ENCODE measurements around the gene TEKT3.

TEKT3 gene

GRCh38 chr17:15257796-15258512 is 83.4 kb downstream of the TEKT3 start:
- Histone ChIP-seq H3K9ac (ENCODE audit: low read depth, low read length) (no peak overlapping the region), H3K9me3 (ENCODE audit: insufficient read depth, low read depth, low read length) (no peaks in the 10 kb centered on the region), H3K4me1 (ENCODE audit: insufficient read depth, low read length) (peaks cover 5% of the 10 kb centered on the region), H3K36me3 (ENCODE audit: insufficient read depth, low read length) (no peaks in the 10 kb centered on the region), H3K27ac (ENCODE audit: low read depth, low read length) (no peak overlapping the region), H3K27me3 (ENCODE audit: insufficient read depth, low read length) (peaks cover 61% of the 10 kb centered on the region), H3K4me3 (ENCODE audit: low read length) (peak overlapping the region; percentile 19; the same call in 1 of the 2 replicates)
- WGBS: 92% methylated on average over 5 of the region's 6 CpGs

- WGBS: 11% methylated on average over 17 of the region's 17 CpGs
- H3K27ac ChIP-seq (ENCODE audit: low read depth, low read length): no peak overlapping the region
- H3K9me3 ChIP-seq (ENCODE audit: insufficient read depth, low read depth, low read length): no peaks in the 10 kb centered on the region
- peaks cover 55% of the 10 kb centered on the region for H3K27me3 ChIP-seq (ENCODE audit: insufficient read depth, low read length)
- peak overlapping the region; percentile 19 for H3K4me3 ChIP-seq (ENCODE audit: low read length)
- H3K4me1 ChIP-seq (ENCODE audit: insufficient read depth, low read length): peaks cover 8% of the 10 kb centered on the region
- no peaks in the 10 kb centered on the region for H3K36me3 ChIP-seq (ENCODE audit: insufficient read depth, low read length)
- no peak overlapping the region for H3K9ac ChIP-seq (ENCODE audit: low read depth, low read length)
These were observed 84.1 kb downstream of the TEKT3 start for GRCh38 chr17:15257258-15257788.

- H3K27me3 ChIP-seq (ENCODE audit: insufficient read depth, low read length): peaks cover 48% of the 10 kb centered on the region
- H3K4me1 ChIP-seq (ENCODE audit: insufficient read depth, low read length): peaks cover 8% of the 10 kb centered on the region
- no peak overlapping the region for H3K4me3 ChIP-seq (ENCODE audit: low read length)
- H3K36me3 ChIP-seq (ENCODE audit: insufficient read depth, low read length): no peaks in the 10 kb centered on the region
- no peaks in the 10 kb centered on the region for H3K9me3 ChIP-seq (ENCODE audit: insufficient read depth, low read depth, low read length)
- no peak overlapping the region for H3K27ac ChIP-seq (ENCODE audit: low read depth, low read length)
- 88% methylated on average over 6 of the region's 7 CpGs for WGBS
- H3K9ac ChIP-seq (ENCODE audit: low read depth, low read length): no peak overlapping the region
These were observed 84.7 kb downstream of the TEKT3 start for GRCh38 chr17:15256689-15257088.

- no peak overlapping the region for H3K27ac ChIP-seq (ENCODE audit: low read depth, low read length)
- no peaks in the 10 kb centered on the region for H3K9me3 ChIP-seq (ENCODE audit: insufficient read depth, low read depth, low read length)
- H3K4me1 ChIP-seq (ENCODE audit: insufficient read depth, low read length): peaks cover 5% of the 10 kb centered on the region; the same call in 1 of the 2 replicates
- no peak overlapping the region for H3K4me3 ChIP-seq (ENCODE audit: low read length)
- H3K27me3 ChIP-seq (ENCODE audit: insufficient read depth, low read length): peaks cover 40% of the 10 kb centered on the region
- 95% methylated on average over 8 of the region's 13 CpGs for WGBS
- H3K9ac ChIP-seq (ENCODE audit: low read depth, low read length): no peak overlapping the region
- no peaks in the 10 kb centered on the region for H3K36me3 ChIP-seq (ENCODE audit: insufficient read depth, low read length)
These were observed 85.5 kb downstream of the TEKT3 start for GRCh38 chr17:15255713-15256454.
